Measurements from ENCODE around the gene WDR86. TPM values are rescaled to one million over a fixed set of nuclear protein-coding genes. Genes with fewer than 3 reads are reported as not detected.
A peak's percentile ranks its signal among the peaks of the same experiment; 100 is the strongest.

The WDR86 gene
- total RNA-seq, 1 donor from 2014 or later: 70.5 TPM

DNA sequence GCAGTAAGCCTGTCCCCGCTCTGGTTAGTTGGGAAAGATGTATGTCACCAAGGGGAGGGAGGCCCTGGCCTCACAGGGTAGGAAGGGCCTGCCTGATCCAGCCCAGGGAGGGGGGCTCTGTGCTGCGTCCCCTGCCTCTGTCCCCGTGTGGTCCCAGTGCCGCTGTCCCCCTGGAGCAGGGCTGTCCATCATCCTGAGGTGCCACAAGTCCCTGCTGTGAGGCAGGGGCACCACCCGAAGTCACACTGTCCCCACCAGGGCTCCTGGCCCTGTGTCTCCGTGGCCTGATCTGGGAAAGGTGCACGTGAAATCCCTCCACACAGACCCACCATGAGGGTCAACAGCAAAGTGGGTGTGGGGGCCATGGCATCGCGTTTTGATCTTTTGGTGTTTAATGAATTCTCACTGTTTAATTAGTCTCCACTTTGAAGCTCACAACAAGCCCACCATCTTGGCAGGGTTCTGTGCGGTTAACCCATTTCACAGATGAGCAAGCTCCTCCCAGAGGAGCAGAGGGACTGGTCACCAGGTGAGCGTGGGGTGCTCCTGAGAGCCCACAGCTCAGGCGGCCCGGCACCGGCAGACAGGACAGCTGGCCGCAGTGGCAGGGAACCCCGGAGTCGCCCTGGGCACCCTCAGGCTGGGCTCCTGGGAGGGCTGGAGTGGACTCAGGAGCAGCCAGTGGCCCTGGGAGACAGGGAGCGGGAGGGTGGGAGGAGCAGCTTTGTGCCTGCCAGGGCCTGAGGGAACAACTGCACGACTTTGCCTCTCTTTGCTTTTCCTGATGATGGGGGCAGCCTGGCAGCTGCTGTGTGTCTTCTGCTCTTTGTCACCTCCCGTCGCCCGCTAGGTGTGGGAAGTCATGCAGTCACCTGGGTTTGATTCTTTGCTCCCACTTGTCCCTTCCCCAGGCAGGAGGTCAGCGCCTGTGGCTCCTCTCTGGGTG lies 42.1 kb upstream of the WDR86 start:
- H3K4me1 Mint-ChIP-seq (ENCODE audit: low read depth, unreplicated experiment): peaks cover 5% of the 10 kb centered on the region
- H3K27ac Mint-ChIP-seq (ENCODE audit: unreplicated experiment): no peak overlapping the region
- H3K9me3 Mint-ChIP-seq (ENCODE audit: unreplicated experiment): peaks cover 4% of the 10 kb centered on the region
- no peaks in the 10 kb centered on the region for H3K27me3 Mint-ChIP-seq (ENCODE audit: unreplicated experiment)
- H3K4me3 Mint-ChIP-seq (ENCODE audit: unreplicated experiment): no peak overlapping the region
- H3K36me3 Mint-ChIP-seq (ENCODE audit: unreplicated experiment): no peaks in the 10 kb centered on the region
- TF ChIP-seq, protein P1, sequence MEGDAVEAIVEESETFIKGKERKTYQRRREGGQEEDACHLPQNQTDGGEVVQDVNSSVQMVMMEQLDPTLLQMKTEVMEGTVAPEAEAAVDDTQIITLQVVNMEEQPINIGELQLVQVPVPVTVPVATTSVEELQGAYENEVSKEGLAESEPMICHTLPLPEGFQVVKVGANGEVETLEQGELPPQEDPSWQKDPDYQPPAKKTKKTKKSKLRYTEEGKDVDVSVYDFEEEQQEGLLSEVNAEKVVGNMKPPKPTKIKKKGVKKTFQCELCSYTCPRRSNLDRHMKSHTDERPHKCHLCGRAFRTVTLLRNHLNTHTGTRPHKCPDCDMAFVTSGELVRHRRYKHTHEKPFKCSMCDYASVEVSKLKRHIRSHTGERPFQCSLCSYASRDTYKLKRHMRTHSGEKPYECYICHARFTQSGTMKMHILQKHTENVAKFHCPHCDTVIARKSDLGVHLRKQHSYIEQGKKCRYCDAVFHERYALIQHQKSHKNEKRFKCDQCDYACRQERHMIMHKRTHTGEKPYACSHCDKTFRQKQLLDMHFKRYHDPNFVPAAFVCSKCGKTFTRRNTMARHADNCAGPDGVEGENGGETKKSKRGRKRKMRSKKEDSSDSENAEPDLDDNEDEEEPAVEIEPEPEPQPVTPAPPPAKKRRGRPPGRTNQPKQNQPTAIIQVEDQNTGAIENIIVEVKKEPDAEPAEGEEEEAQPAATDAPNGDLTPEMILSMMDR (IDR thresholded peaks at IDR 0.05; ENCODE audit: partially characterized antibody, unreplicated experiment): no peak
- DNase-seq: no peak

DNA sequence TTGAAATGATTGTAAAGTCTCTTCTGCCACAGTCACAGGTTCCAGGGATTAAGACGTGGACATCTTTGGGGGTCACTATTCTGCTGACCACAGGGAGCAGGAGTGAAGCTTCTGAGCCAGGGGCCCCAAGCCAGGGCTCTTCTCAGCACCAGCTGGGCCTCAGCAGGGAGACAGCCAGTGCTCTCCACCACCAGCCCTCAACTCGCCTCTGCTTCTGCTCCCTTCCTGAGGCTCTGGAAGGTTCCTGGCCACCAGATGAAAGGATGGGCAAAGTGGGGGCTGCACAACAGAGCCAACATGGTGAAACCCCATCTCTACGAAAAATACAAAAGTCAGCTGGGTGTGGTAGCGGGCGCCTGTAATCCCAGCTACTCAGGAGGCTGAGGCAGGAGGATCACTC lies 41.3 kb upstream of the WDR86 start:
- H3K4me1 Mint-ChIP-seq (ENCODE audit: low read depth, unreplicated experiment): peaks cover 5% of the 10 kb centered on the region
- H3K27ac Mint-ChIP-seq (ENCODE audit: unreplicated experiment): no peak overlapping the region
- H3K4me3 Mint-ChIP-seq (ENCODE audit: unreplicated experiment): no peak overlapping the region
- no peaks in the 10 kb centered on the region for H3K36me3 Mint-ChIP-seq (ENCODE audit: unreplicated experiment)
- DNase-seq: no peak
- H3K27me3 Mint-ChIP-seq (ENCODE audit: unreplicated experiment): peaks cover 3% of the 10 kb centered on the region
- peaks cover 4% of the 10 kb centered on the region for H3K9me3 Mint-ChIP-seq (ENCODE audit: unreplicated experiment)
- TF ChIP-seq, protein P1 (IDR thresholded peaks at IDR 0.05; ENCODE audit: partially characterized antibody, unreplicated experiment): no peak

DNA sequence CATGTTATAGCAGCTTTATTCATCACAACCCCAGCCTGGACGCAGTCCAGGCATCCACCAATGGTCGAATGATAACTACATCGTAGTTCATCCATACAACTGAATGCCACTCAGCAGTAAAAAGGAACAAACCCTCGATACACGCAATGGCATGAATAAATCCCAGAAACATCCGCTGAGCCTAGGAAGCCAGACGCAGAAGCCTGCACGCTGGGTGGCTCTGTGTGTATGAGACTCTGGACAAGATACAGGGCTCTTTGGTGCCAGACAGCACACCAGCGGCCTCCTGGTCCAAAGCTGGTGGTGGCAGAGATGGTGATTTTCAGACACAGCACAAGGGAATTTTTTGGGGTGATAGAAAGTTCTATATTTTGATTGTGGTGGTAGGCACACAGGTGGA lies 40.2 kb upstream of the WDR86 start:
- Mint-ChIP-seq H3K9me3 (ENCODE audit: unreplicated experiment) (peaks cover 4% of the 10 kb centered on the region), H3K4me3 (ENCODE audit: unreplicated experiment) (no peak overlapping the region), H3K27me3 (ENCODE audit: unreplicated experiment) (peaks cover 3% of the 10 kb centered on the region), H3K27ac (ENCODE audit: unreplicated experiment) (no peak overlapping the region), H3K36me3 (ENCODE audit: unreplicated experiment) (no peaks in the 10 kb centered on the region), H3K4me1 (ENCODE audit: low read depth, unreplicated experiment) (peaks cover 5% of the 10 kb centered on the region)
- TF ChIP-seq, protein P1 (IDR thresholded peaks at IDR 0.05; ENCODE audit: partially characterized antibody, unreplicated experiment): no peak
- no peak for DNase-seq

DNA sequence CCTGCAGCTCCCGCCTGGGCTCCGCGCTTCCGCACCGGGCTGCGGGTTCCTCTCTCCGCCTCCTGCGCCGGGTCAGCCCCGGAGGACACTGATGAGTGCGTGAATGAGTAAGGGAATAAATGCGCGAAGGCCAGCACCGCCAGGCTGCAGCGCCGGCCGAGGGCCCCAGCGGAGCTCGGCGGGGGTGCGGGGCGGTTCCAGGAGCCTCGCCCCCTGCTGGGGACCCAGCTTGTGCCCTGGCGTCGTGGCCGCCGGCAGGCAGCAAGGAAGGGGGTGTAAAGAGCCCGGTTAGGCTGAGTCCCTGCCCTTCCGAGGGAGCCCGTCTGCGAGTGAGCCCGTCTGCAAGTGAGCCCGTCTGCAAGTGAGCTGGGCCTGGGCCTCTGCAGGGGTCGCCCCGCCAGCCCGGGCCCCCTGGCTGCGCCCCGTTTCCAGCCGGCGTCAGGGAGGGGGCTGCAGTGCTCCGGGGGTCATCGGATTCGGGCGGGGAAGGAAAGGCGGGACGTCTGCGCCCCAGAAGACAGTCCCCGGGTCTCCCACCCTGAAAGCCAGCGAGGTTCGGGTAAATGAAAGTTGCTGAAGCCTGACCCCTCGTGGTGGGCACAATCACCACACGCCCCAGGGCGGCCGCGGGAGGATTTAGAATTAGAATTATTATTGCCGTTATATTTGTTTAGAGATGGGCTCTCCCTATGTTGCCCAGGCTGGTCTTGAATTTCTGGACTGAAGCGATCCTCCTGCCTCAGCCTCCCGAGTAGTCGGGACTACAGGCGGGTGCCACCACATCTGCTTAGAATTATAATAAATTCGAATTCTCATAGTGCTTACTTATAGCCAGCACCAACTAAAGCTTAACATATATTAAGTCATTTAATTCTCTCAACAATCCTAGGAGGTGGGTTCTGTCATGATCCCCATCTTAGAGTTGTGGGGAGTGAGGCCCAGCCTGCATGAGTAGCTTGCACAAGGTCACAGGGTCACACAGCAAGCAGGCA lies 38.7 kb upstream of the WDR86 start:
- Mint-ChIP-seq H3K9me3 (ENCODE audit: unreplicated experiment) (peaks cover 4% of the 10 kb centered on the region), H3K27me3 (ENCODE audit: unreplicated experiment) (peaks cover 3% of the 10 kb centered on the region), H3K4me3 (ENCODE audit: unreplicated experiment) (no peak overlapping the region), H3K36me3 (ENCODE audit: unreplicated experiment) (no peaks in the 10 kb centered on the region), H3K4me1 (ENCODE audit: low read depth, unreplicated experiment) (peaks cover 5% of the 10 kb centered on the region), H3K27ac (ENCODE audit: unreplicated experiment) (no peak overlapping the region)
- DNase-seq: peak; percentile 81
- TF ChIP-seq, protein P1 (IDR thresholded peaks at IDR 0.05; ENCODE audit: partially characterized antibody, unreplicated experiment): peak; percentile 78

Data from glutamatergic neuron (in vitro differentiated cells).